GM18520 (cell line): Measurements from ENCODE around the gene SDHA.

Experiments
- ATAC-seq: cut with Tn5 transposase; IDR thresholded peaks from one replicate; pipeline ENCODE4 v1.9.1; 2021; ENCODE audit not compliant: unreplicated experiment

Gene SDHA

GRCh38 chr5:217494-218456 is at the start of gene SDHA, which contains the start of gene CCDC127:
Gene SDHA (plus strand): TSS chr5:218320. CDS start chr5:218356, 36 bp downstream.
Gene CCDC127 (minus strand): TSS chr5:218153. CDS start chr5:216849, 1,304 bp downstream.
- ATAC-seq, result peak; percentile 64

- ATAC-seq, result no peak
These were observed 48.9 kb upstream of the SDHA start for GRCh38 chr5:169071-169727.

DNA sequence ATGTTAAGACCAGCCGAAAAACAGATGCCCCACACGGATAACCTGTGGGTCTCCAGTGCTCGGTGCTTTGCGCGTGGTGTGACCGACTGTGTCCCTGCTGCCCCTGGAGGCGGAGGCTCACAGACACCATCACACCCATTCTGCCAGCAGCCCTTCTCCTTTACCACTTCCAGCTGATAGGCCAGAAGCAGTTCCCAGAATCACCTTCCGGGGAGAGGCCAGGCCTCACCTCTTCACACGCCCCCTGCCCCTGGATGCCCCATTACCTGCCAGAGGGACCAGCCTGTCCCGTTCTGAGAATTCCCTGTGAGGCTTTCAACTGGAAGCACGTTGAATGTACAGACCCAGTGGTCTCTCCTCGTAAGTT is 48.4 kb upstream of the SDHA start:
- ATAC-seq, result no peak

DNA sequence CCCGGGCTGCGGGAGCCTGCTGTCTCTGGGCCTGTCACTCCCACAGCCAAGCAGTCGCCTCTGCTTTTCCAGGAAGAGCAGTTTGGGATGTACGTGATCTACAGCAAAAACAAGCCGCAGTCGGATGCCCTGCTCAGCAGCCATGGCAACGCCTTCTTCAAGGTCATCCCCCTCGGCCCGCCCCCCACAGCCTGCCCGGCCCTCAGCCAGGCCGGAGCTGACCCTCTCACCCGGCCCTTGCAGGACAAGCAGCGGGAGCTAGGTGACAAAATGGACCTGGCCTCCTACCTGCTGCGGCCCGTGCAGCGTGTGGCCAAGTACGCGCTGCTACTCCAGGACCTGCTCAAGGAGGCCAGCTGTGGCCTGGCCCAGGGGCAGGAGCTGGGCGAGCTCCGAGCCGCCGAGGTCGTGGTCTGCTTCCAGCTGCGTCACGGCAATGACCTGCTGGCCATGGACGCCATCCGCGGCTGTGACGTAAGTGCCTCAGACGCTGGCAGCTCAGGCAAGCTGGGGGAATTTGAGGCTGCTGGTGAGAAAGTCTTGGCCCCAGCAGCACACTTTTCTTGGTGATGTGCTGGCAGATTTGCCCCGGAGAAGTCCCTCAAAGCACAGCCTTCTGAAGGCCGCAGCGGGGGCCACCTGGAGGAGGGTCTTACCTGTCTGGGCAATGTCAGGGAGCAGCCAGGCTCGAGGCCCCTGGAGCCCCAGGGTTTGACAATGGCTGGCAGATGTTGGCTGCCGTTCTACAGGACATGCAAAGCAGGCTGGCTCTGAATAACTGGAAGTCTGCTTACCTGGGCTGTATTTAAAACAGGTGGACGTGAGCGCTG is 46.9 kb upstream of the SDHA start:
- ATAC-seq, result no peak

DNA sequence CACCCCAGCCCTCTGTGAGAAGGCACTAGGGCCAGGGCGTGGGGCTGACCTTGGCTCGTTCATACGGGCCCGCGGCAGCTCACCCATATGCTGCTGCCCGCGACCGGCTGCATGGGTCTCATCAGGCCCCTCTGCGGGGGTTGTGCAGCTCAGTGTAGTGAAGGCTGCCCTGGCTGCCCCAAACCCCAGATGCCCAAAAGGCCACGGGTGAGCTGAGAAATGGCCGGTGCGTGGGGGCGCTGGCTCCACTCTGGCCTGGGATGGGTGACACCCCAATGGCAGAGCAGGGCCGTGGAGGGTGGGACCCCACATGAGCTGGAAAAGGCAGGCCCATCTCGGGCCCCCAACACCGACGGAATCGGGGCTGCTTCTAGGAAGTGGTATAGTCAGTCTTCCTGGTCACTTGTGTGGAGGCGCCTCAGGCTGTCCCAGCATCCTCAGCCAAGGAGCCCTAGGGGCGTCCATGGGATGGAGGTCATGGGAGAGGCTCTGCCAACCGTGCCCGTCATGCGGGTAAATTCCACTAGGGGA is 46.3 kb upstream of the SDHA start:
- ATAC-seq, result no peak

DNA sequence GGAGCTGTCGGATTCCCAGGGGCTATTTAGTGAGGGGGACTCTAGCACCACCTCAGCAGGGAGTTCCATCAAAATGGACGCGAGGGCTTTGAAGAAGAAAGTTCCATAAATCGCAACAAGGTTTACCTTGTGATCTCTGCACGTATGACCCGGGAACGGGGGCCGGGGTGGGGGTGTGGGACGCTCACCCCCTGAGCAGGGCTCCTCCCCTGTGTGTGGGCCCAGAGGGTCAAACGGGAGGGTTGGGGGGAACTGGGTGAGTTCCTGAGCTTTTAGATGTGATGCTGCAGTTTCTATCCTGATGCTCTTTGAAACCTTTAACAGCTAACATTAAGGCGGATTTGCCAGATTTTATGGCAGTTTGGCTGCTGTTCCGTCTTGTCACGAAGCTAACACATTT is 45.7 kb upstream of the SDHA start:
- ATAC-seq, result no peak

DNA sequence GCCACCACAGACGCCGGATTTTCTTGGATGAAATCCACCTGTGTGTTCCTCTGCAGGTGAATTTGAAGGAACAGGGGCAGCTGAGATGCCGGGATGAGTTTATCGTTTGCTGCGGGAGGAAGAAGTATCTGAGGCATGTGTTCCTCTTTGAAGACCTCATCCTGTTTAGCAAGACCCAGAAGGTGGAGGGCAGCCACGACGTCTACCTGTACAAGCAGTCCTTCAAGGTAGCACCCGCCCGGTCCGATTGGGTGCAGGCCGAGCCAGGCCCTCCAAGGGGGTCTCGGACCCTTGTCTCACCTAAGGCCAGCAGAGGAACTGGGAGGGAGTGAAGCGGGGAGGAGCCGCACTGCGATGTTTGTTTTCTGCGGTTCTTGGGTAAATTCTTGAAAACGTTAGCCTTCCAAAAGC is 45.3 kb upstream of the SDHA start:
- ATAC-seq, result no peak

DNA sequence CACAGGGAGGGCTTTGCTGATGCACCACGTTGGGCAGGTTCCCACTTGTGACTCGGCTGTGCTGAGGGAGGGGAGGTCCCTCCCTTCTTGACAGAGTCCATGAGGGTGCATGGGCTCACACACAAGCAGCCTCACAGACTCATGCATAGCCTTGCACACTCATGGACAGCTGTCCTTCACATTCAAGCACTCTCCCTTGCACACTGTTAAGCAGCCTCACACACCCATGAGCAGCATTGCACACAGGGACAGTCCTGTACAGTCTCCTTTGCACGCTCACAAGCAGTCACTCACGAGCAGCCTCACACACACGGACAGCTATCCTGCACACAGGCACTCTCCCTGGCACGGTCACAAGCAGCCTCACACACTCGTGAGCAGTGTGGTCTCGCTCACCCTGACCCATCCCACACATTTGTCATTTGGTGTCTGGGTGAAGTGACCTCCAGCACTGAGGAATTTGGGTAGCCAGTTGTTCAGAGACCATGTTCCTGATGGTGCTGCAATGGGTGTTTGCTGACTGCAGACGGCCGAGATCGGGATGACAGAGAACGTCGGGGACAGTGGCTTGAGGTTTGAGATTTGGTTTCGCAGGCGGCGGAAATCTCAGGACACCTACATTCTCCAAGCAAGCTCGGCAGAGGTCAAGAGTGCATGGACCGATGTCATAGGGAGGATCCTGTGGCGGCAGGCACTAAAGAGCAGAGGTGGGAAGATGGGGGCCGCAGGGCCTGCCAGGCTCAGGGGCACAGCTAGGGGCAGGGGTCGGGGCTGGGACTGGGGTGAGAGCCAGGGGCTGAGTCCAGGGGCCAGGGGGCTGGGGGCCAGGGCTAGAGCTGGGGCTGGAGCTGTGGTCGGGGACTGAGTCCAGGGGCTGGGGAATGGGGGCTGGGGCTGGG is 44.5 kb upstream of the SDHA start:
- ATAC-seq, result no peak

DNA sequence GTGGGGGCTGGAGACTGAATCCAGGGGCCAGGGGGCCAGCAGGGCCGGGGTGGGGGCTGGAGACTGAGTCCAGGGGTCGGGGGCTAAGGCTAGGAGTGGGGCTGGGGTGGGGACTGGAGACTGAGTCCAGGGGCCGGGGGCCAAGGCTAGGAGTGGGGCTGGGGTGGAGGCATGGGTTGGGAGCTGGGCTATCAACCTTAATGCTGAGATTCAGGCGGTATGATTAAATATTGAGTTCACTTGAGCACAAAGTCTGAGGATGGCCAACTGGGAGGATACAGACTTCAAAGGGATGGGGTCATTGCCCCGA is 43.9 kb upstream of the SDHA start:
- no peak for ATAC-seq

- ATAC-seq, result no peak
These were observed 43.1 kb upstream of the SDHA start for GRCh38 chr5:174876-175465.

DNA sequence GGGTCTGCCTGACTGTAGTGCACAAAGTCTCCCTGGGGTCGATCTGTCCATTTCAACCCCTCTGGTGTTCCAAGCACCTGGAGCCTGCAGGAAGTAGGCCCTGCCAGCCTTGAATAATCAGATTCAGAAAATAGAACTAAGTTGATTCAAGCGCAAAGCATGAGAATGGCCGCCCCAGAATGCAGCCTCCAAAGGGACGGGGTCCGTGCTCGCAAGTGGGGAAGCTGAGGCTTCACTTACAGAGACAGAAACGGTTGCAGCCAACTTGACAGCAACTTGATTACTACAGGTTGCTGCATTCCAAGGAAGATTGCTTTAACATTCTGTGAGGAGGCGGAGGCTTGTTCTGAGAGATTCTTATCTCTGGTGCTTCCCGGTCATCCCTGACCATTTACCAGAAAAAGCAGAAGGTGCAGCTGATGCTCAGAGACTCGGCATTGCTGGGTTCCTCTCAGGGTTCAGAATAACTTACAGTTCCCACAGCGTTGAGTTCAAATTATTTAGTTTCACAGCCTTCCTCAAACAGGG is 41.8 kb upstream of the SDHA start:
- ATAC-seq, result no peak

- ATAC-seq, result no peak
These were observed 40.0 kb upstream of the SDHA start for GRCh38 chr5:178110-178509.

GRCh38 chr5:179401-179800 is 38.7 kb upstream of the SDHA start:
- ATAC-seq, result no peak

DNA sequence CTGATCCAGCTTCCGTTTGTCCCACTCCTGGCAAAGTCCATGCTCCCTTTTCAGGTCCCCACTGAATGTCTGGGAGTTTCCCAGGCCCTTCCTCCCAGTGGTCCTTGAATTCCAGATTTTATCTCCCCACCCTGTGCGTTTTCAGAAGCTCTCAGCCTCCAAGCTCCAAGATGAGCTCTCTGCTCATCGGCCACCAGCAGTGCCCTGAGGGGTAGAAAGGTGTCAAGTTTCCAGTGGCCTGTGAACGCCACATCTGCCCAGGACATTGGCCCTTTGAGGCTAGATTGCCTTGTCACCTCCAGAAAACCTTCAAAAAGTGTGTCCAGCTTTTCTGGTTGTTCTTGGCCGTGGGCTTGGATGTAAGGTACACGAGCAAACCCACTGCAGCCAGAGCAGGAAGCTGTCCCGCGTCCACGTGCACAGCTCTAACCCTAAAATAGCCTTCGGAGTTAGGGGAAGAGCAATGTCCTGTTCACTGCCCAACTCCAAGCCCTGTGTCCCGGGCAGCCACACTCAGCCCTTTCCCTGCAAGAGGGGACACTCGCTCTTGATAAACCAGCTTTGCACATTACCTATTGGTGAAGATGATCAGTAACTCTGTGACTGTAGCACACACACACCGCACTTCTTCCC is 37.7 kb upstream of the SDHA start:
- ATAC-seq, result no peak

DNA sequence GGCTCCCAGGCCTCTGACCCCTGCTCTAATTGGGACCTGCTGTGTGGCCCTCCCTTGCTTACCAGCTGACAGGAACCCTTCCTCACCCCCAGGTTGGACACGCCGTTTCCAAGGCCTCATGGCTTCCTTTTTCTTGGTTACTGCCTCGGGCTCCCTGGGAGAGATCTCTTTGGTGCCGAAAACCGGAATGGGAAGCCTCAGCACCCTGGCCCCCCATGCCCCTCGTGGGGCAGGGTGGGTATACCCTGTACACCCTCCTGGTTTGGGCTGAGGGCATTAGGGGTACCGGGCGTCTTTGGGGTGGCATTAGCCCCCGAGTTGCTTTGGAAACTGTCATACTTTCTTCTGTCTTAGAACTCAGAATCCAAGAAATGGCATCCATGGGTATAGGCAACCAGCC is 37.0 kb upstream of the SDHA start:
- no peak for ATAC-seq

- no peak for ATAC-seq
These were observed 36.6 kb upstream of the SDHA start for GRCh38 chr5:181566-181965.

- ATAC-seq, result no peak
These were observed 36.0 kb upstream of the SDHA start for GRCh38 chr5:182126-182525.

GRCh38 chr5:184471-184870 is 33.6 kb upstream of the SDHA start:
- ATAC-seq, result no peak
